GM12873 (cell line): ENCODE data around the gene G6PC3.

Source experiments
- TF ChIP-seq, protein P1 (sequence below): IDR thresholded peaks from 2 replicates; pipeline ENCODE4 v1.5.1; 2012; ENCODE audit warnings: low read depth, mild to moderate bottlenecking, moderate library complexity, low read length, control low read depth; ENCODE audit not compliant: insufficient read depth; ENCODE audit errors: missing control alignments

G6PC3 gene

DNA sequence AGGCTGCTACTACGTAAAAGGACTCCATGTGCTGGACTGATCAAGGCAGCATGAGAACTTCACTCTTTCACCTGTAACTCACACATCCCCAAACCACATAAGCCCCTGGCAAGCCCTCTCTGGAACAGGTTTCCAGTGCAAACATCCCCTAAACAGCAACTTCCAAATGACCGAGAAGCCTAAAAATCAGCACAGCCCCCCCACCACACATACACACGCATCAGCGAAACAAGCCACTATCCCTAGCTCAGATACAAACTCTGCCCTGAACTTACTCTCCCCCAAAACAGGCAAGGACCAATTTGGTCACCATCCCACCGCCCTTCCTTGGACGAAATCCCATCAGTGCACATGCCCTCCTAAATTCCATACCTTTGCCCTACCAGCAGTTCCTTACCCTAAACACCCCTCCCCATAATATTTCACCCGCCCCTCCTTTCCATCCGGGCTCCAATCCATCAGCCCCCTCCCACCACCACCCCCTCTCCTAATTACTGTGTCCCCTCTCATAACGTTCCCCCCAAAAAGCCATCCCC, 4.8 kb upstream of the G6PC3 start:
- TF ChIP-seq, protein P1, sequence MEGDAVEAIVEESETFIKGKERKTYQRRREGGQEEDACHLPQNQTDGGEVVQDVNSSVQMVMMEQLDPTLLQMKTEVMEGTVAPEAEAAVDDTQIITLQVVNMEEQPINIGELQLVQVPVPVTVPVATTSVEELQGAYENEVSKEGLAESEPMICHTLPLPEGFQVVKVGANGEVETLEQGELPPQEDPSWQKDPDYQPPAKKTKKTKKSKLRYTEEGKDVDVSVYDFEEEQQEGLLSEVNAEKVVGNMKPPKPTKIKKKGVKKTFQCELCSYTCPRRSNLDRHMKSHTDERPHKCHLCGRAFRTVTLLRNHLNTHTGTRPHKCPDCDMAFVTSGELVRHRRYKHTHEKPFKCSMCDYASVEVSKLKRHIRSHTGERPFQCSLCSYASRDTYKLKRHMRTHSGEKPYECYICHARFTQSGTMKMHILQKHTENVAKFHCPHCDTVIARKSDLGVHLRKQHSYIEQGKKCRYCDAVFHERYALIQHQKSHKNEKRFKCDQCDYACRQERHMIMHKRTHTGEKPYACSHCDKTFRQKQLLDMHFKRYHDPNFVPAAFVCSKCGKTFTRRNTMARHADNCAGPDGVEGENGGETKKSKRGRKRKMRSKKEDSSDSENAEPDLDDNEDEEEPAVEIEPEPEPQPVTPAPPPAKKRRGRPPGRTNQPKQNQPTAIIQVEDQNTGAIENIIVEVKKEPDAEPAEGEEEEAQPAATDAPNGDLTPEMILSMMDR: no peak

- TF ChIP-seq, protein P1: no peak
These were observed 4.2 kb upstream of the G6PC3 start, which contains the start of gene LSM12 for GRCh38 chr17:44066204-44066930. TSS of gene LSM12 (minus strand) at chr17:44066671. CDS start at chr17:44066587, 84 bp downstream.

DNA sequence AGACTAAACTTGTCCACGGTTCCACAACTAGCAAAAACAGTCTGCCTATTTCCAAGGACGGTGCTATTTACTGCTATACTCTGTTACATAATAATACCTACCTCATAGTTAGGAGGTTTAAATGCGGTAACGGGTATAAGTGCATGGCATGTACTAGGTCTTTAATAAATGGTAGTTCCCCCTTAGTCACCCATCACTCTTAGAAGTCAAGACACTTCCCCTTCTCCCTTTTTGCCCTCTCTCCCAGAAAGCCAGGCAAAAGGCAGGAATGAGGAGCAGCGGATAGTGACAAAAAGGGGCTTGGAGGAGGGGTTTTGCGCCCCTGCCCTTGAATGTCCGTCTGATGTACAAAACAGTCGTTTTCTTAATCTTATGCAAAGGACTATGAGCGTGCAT, 3.0 kb upstream of the G6PC3 start:
- TF ChIP-seq, protein P1: no peak

- TF ChIP-seq, protein P1: no peak
These were observed 521 bp upstream of the G6PC3 start for GRCh38 chr17:44069974-44070454.

GRCh38 chr17:44071198-44071520, 624 bp downstream of the G6PC3 start:
- TF ChIP-seq, protein P1: no peak

DNA sequence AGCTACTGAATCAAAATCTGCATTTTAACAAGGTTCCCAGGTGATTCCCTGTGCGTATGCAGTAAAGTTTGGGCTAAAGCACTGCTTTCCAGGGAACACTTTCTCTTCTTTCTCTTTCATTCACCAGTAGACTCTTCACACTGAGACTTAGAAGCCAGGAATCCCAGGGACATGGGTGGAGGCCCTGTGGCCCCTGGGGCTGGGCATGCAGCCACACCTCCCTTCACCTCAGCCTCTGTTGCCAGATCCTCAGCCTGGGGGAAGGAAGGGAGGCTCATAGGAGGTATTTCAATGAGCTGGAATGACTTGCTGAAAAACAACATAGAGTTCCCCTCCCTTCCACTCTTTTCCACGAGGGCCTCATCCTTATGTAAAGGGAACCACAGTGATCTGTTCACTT, 1.2 kb downstream of the G6PC3 start:
- TF ChIP-seq, protein P1: no peak

DNA sequence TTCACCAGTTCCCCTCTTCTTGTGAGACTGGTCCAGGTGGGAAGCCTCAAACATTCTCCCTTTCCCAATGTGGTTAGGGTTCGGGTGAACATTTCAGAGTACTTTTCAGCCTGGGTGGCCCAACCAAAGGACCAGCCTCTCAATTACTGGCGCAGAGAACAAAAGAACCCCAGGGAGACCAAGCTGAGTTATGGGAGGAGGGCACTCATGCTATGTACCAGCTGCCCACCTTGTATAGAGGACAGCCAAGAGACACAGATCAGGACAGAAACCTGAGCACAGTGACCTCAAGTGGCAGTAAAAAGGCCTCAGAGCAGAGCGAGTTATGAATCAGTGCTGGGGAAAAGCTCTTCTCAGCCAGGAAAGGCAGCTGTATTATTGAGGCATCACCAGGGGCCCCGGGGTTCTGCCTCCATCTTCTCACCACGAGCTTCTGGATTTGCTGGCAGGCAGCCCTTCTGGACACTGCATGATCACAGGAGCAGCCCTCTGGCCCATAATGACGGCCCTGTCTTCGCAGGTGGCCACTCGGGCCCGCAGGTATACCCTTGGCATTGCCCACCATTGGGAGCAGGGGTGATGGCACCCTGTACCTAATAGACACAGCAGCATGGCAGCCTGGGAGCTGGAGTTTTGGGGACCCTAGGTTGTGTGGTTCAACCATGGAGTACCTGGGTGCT, 3.8 kb downstream of the G6PC3 start:
- TF ChIP-seq, protein P1: no peak
